ENCODE data around the gene MAD1L1. TPM values are rescaled to one million over a fixed set of nuclear protein-coding genes. Genes with fewer than 3 reads are reported as not detected.

MAD1L1 gene
- total and polyA plus RNA-seq, 4 donors = 12.8 to 20.7 (median 16.5) TPM

DNA sequence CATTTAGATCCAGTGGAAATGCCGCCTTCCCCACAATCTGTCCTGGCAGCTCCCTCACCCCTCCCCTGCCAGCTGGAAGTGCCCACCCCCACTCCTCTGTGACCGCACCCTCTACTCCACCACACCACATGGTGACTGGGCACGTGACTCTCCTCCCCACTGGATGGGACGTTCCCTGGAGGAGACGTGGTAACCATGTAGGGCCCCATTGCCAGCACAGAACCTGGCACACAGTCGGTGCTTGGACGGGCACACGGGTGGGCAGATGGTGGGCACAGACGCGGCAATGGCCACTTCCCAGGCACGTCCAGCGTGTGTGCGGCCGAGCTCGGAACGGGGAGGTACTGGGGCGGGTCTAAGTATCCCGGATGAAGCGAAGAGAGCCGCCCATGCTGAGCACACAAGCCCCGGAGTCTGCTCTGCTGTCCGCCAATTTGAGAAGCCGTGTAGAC, 245.6 kb downstream of the MAD1L1 start (continued):
- TF ChIP-seq, protein P1, sequence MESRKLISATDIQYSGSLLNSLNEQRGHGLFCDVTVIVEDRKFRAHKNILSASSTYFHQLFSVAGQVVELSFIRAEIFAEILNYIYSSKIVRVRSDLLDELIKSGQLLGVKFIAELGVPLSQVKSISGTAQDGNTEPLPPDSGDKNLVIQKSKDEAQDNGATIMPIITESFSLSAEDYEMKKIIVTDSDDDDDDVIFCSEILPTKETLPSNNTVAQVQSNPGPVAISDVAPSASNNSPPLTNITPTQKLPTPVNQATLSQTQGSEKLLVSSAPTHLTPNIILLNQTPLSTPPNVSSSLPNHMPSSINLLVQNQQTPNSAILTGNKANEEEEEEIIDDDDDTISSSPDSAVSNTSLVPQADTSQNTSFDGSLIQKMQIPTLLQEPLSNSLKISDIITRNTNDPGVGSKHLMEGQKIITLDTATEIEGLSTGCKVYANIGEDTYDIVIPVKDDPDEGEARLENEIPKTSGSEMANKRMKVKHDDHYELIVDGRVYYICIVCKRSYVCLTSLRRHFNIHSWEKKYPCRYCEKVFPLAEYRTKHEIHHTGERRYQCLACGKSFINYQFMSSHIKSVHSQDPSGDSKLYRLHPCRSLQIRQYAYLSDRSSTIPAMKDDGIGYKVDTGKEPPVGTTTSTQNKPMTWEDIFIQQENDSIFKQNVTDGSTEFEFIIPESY (IDR thresholded peaks at IDR 0.05) = no peak

DNA sequence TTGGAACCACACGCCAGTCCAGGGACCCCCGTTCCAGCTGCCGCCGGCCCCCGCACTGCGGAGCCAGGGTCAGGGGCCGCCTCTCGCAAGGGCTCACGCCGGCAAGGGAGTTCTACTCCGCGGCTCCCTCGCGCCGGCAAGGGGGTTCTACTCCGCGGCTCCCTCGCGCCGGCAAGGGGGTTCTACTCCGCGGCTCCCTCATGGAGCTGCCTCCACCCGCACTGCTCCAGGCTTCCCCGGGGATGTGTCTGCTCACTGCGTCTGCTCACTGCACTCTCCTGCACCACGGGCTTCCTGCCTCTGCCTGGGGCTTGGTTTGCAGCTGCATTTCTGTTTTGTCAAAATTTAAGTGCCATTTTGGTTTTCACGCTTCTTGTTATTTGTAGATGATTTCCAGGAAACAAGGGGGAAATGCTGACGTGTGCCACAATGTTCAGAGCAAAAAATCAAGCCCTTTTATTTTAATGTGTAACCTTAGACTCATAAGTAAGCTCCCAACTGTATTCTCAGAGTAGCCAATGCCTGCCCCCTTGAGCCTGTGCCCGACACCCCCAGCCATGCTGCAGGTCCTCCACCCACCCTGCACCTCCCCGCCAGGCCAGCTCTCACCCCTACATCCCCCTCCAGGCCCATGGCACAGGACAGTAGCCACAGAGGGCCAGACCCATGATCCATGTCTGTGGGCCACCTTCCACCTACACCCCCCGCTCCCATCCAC, 246.2 kb downstream of the MAD1L1 start:
- Histone ChIP-seq H3K4me3 (ENCODE audit: low read depth in 1 of 3, low read length in 3 of 3) (no peak overlapping the region), H3K9ac (ENCODE audit: low read depth in 1 of 2, low read length in 2 of 2) (no peak overlapping the region), H3K27me3 (ENCODE audit: control insufficient read depth in 4 of 4, insufficient read depth in 4 of 4, low read length in 3 of 4) (no peaks in the 10 kb centered on the region), H3K36me3 (ENCODE audit: control insufficient read depth in 4 of 4, insufficient read depth in 3 of 4, low read depth in 1 of 4, low read length in 3 of 4) (peaks cover 0 to 2% (median 0%) of the 10 kb centered on the region in 4 donors), H3K4me1 (ENCODE audit: control insufficient read depth in 4 of 4, insufficient read depth in 4 of 4, low read length in 3 of 4) (no peaks in the 10 kb centered on the region), H3K27ac (ENCODE audit: low read depth in 1 of 2, low read length in 2 of 2) (no peak overlapping the region), H3K9me3 (ENCODE audit: control insufficient read depth in 4 of 4, low read length in 3 of 4) (no peaks in the 10 kb centered on the region)
- TF ChIP-seq, protein P2, sequence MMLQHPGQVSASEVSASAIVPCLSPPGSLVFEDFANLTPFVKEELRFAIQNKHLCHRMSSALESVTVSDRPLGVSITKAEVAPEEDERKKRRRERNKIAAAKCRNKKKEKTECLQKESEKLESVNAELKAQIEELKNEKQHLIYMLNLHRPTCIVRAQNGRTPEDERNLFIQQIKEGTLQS (IDR thresholded peaks at IDR 0.05) = no peak
- TF ChIP-seq EGR1 (IDR thresholded peaks at IDR 0.05; ENCODE audit: low read depth in 2 of 2) (no peak), RXRA (IDR thresholded peaks at IDR 0.05) (no peak), GABPA (IDR thresholded peaks at IDR 0.05 in 1 of 2, conservative IDR thresholded peaks at IDR 0.05 in 1 of 2) (no peak), HNF4G (IDR thresholded peaks at IDR 0.05) (no peak), NR2F2 (IDR thresholded peaks at IDR 0.05) (no peak), SP1 (IDR thresholded peaks at IDR 0.05) (no peak), RAD21 (IDR thresholded peaks at IDR 0.05) (no peak), TAF1 (conservative IDR thresholded peaks at IDR 0.05) (no peak)
- TF ChIP-seq, protein P3, sequence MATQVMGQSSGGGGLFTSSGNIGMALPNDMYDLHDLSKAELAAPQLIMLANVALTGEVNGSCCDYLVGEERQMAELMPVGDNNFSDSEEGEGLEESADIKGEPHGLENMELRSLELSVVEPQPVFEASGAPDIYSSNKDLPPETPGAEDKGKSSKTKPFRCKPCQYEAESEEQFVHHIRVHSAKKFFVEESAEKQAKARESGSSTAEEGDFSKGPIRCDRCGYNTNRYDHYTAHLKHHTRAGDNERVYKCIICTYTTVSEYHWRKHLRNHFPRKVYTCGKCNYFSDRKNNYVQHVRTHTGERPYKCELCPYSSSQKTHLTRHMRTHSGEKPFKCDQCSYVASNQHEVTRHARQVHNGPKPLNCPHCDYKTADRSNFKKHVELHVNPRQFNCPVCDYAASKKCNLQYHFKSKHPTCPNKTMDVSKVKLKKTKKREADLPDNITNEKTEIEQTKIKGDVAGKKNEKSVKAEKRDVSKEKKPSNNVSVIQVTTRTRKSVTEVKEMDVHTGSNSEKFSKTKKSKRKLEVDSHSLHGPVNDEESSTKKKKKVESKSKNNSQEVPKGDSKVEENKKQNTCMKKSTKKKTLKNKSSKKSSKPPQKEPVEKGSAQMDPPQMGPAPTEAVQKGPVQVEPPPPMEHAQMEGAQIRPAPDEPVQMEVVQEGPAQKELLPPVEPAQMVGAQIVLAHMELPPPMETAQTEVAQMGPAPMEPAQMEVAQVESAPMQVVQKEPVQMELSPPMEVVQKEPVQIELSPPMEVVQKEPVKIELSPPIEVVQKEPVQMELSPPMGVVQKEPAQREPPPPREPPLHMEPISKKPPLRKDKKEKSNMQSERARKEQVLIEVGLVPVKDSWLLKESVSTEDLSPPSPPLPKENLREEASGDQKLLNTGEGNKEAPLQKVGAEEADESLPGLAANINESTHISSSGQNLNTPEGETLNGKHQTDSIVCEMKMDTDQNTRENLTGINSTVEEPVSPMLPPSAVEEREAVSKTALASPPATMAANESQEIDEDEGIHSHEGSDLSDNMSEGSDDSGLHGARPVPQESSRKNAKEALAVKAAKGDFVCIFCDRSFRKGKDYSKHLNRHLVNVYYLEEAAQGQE (IDR thresholded peaks at IDR 0.05) = no peak
- TF ChIP-seq, protein P1 (IDR thresholded peaks at IDR 0.05) = no peak
- TF ChIP-seq, protein P4, sequence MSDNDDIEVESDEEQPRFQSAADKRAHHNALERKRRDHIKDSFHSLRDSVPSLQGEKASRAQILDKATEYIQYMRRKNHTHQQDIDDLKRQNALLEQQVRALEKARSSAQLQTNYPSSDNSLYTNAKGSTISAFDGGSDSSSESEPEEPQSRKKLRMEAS (IDR thresholded peaks at IDR 0.05) = no peak
- DNase-seq (ENCODE audit: low spot score) = no peak
- 94% methylated on average over 31 of the region's 31 CpGs for WGBS
